Measurements from ENCODE around the gene SAFB.

SAFB gene

DNA sequence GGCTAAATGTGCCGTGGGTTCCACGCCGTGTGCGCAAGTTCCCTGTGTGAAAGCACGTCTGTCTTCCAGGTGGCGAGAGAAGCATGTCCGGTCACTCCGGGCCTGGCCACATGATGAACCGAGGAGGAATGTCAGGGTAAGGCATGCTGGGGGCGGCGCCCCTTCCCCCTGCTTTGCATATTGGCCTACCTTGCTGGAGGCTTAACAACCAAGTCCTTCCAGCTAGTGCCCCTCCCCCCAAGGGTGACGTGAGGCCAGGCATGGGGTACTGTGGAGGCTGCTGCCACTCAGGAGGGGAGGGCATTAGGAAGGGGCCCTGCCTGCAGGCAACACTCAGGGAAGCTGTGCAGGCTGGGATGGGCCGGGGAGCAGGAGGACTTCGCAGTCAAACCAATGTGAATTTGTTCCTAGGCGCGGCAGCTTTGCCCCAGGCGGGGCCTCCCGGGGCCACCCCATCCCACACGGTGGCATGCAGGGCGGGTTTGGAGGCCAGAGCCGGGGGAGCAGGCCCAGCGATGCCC is 44.9 kb downstream of the SAFB start:
- in situ Hi-C loops (cut with MboI; ENCODE audit: low pct_unique_long_range_greater_than_20kb, low sequenced_read_pairs, unreplicated experiment) = no loop called here
- TF ChIP-seq, protein P1, sequence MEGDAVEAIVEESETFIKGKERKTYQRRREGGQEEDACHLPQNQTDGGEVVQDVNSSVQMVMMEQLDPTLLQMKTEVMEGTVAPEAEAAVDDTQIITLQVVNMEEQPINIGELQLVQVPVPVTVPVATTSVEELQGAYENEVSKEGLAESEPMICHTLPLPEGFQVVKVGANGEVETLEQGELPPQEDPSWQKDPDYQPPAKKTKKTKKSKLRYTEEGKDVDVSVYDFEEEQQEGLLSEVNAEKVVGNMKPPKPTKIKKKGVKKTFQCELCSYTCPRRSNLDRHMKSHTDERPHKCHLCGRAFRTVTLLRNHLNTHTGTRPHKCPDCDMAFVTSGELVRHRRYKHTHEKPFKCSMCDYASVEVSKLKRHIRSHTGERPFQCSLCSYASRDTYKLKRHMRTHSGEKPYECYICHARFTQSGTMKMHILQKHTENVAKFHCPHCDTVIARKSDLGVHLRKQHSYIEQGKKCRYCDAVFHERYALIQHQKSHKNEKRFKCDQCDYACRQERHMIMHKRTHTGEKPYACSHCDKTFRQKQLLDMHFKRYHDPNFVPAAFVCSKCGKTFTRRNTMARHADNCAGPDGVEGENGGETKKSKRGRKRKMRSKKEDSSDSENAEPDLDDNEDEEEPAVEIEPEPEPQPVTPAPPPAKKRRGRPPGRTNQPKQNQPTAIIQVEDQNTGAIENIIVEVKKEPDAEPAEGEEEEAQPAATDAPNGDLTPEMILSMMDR (IDR thresholded peaks at IDR 0.05; ENCODE audit: extremely low read depth, insufficient read depth, missing control alignments) = no peak
- no peak for DNase-seq (ENCODE audit: low spot score)

DNA sequence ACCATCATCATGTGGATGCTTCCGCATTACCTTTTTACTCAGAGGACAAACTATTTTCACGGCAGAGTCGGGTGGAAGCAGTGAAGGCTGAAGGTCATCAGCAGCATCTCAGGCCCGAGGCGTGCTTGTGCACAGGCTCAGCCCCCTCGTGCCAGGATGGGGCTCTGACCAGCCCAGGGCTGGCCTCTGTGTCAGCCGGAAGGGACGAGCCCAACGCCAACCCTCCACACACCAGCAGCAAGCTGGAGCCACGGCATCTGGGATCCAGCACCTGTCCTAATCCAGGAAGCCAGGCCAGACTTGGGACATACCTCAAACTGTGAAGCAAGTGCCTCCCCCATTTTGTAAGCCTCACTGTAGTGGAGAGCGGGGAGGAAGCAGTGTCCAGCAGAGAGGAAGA is 46.3 kb downstream of the SAFB start:
- TF ChIP-seq, protein P1 (IDR thresholded peaks at IDR 0.05; ENCODE audit: extremely low read depth, insufficient read depth, missing control alignments) = no peak
- in situ Hi-C loops (cut with MboI; ENCODE audit: low pct_unique_long_range_greater_than_20kb, low sequenced_read_pairs, unreplicated experiment) = no loop called here

DNA sequence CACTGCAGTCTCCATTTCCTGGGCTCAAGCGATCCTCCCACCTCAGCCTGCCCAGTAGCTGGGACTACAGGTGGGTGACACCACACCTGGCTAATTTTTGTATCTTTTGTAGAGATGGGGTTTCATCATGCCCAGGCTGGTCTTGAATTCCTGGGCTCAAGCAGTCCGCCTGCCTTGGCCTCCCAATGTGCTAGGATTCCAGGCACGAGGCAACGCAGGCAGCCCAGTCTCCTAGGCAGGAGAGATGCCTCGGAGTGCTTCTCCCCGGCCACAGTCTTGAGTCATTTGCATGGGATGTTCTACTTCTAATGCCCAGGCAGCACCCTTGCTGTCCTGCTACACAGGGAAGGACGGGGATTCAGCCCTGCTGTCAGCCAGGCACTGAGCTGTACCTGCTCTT is 48.7 kb downstream of the SAFB start:
- TF ChIP-seq, protein P1 (IDR thresholded peaks at IDR 0.05; ENCODE audit: extremely low read depth, insufficient read depth, missing control alignments) = no peak
- no peak for DNase-seq (ENCODE audit: low spot score)
- in situ Hi-C loops (cut with MboI; ENCODE audit: low pct_unique_long_range_greater_than_20kb, low sequenced_read_pairs, unreplicated experiment) = no loop called here

More for the DNA sequence above, 46.3 kb downstream of the SAFB start:
- DNase-seq (ENCODE audit: low spot score) = no peak

DNA sequence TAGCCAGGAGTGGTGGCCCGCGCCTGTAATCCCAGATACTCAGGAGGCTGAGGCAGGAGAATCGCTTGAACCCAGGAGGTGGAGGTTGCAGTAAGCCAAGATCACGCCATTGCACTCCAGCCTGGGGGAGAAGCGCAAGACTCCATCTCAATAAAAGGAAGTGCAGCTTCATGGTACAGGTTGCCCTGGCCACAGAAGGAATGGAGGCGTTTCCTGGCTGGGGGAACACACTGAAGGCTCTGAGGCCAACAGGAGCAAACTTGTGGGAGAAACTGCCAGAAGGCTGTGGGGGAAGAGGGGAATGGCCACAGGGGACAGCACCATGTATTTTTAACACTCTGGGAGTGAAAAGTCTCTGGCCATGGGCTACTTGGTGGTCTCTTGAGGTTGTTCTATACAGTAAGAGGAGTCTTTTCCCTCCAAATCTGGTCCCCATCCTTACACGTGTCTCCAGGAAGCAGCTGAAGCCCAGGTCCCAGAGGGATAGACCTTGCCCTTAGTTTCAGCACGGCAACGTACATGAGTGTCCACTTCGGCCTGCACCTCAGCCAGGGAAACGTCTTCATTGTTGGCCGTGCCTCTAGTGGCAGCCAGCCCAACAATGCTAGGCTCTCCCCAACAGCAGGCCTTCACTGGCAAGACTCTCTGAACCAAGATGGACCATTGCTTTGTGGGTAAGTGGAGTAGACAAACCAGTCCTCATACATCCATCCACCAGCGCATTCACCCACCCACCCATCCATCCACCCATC is 50.0 kb downstream of the SAFB start:
- TF ChIP-seq, protein P1 (IDR thresholded peaks at IDR 0.05; ENCODE audit: extremely low read depth, insufficient read depth, missing control alignments) = no peak
- in situ Hi-C loops (cut with MboI; ENCODE audit: low pct_unique_long_range_greater_than_20kb, low sequenced_read_pairs, unreplicated experiment) = no loop called here
- no peak for DNase-seq (ENCODE audit: low spot score)

DNA sequence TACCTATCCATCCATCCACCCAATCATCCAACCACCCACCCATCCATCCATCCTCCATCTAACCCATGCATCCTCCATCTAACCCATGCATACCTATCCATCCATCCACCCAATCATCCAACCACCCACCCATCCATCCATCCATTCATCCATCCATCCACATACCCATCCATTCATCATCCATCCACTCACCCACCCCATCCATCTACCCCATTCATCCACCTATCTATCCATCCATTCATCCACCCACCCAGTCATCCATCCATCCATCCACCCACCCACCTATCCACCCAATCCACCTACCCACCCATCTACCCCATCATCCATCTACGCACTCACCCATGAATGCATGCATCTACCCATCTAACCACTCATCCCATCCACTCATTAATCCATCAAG is 50.9 kb downstream of the SAFB start:
- in situ Hi-C loops (cut with MboI; ENCODE audit: low pct_unique_long_range_greater_than_20kb, low sequenced_read_pairs, unreplicated experiment) = no loop called here

DNA sequence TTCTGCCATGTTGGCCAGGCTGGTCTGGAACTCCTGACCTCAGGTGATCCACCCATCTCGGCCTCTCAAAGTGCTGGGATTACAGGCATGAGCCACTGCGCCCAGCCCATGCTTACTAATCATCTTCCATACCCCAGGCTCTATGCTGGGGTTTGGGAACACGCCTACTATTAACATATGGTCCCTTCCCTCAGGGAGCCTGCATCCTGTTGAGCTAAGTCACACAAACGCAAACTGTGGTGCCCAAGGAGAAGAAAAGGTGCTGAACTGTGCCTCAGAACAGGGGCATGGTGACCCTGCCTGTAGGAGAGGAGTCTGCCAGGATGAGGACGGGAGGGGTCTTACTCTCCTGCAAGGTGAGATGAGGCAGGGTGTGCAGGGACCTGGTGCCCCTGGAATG is 51.8 kb downstream of the SAFB start:
- in situ Hi-C loops (cut with MboI; ENCODE audit: low pct_unique_long_range_greater_than_20kb, low sequenced_read_pairs, unreplicated experiment) = no loop called here
- TF ChIP-seq, protein P1 (IDR thresholded peaks at IDR 0.05; ENCODE audit: extremely low read depth, insufficient read depth, missing control alignments) = no peak
- no peak for DNase-seq (ENCODE audit: low spot score)

More for the DNA sequence above, 50.9 kb downstream of the SAFB start:
- TF ChIP-seq, protein P1 (IDR thresholded peaks at IDR 0.05; ENCODE audit: extremely low read depth, insufficient read depth, missing control alignments) = no peak
- no peak for DNase-seq (ENCODE audit: low spot score)

Data from GM13977 (cell line).